ENCODE data around the gene GSTM1.

GSTM1 gene

GRCh38 chr1:109718495-109718894 is 30.9 kb downstream of the GSTM1 start:
- no peak for DNase-seq
- no peaks in the 10 kb centered on the region for H3K9me3 Mint-ChIP-seq

GRCh38 chr1:109719337-109719837 is 31.8 kb downstream of the GSTM1 start:
- Mint-ChIP-seq H3K27ac (no peak overlapping the region), H3K36me3 (no peaks in the 10 kb centered on the region), H3K4me3 (no peak overlapping the region), H3K27me3 (peaks cover 35% of the 10 kb centered on the region), H3K9me3 (no peaks in the 10 kb centered on the region), H3K4me1 (no peaks in the 10 kb centered on the region)
- CTCF ChIA-PET = no interaction called here
- no peak for DNase-seq

More at GRCh38 chr1:109718495-109718894, 30.9 kb downstream of the GSTM1 start:
- Mint-ChIP-seq H3K4me3 (no peak overlapping the region), H3K36me3 (no peaks in the 10 kb centered on the region), H3K27ac (no peak overlapping the region), H3K27me3 (peaks cover 42% of the 10 kb centered on the region), H3K4me1 (no peaks in the 10 kb centered on the region)
- CTCF ChIA-PET = interaction anchor here (1.3 kb wide), 1 partner anchor 68 kb away, joined by 3 read pairs; no protein-coding TSS in a partner anchor

GRCh38 chr1:109721042-109721441 is 33.4 kb downstream of the GSTM1 start:
- H3K27me3 Mint-ChIP-seq = peaks cover 29% of the 10 kb centered on the region
- no peak for DNase-seq
- no peaks in the 10 kb centered on the region for H3K4me1 Mint-ChIP-seq
- no peak overlapping the region for H3K4me3 Mint-ChIP-seq
- H3K27ac Mint-ChIP-seq = no peak overlapping the region
- CTCF ChIA-PET = no interaction called here
- H3K9me3 Mint-ChIP-seq = no peaks in the 10 kb centered on the region
- H3K36me3 Mint-ChIP-seq = no peaks in the 10 kb centered on the region

- Mint-ChIP-seq H3K4me1 (no peaks in the 10 kb centered on the region), H3K36me3 (no peaks in the 10 kb centered on the region), H3K27ac (no peak overlapping the region), H3K4me3 (no peak overlapping the region), H3K9me3 (no peaks in the 10 kb centered on the region), H3K27me3 (peaks cover 26% of the 10 kb centered on the region)
- no peak for DNase-seq
- CTCF ChIA-PET = no interaction called here
These were observed 34.4 kb downstream of the GSTM1 start for GRCh38 chr1:109721971-109722370.

- no peak for DNase-seq
- CTCF ChIA-PET = interaction anchor here (1.0 kb wide), 1 partner anchor 11 kb away, joined by 3 read pairs; no protein-coding TSS in a partner anchor
- H3K4me1 Mint-ChIP-seq = no peaks in the 10 kb centered on the region
- H3K27me3 Mint-ChIP-seq = peaks cover 20% of the 10 kb centered on the region
- no peaks in the 10 kb centered on the region for H3K36me3 Mint-ChIP-seq
- H3K4me3 Mint-ChIP-seq = no peak overlapping the region
- H3K27ac Mint-ChIP-seq = no peak overlapping the region
- no peaks in the 10 kb centered on the region for H3K9me3 Mint-ChIP-seq
These were observed 35.5 kb downstream of the GSTM1 start for GRCh38 chr1:109722908-109723691.

- peaks cover 30% of the 10 kb centered on the region for H3K27me3 Mint-ChIP-seq
- H3K9me3 Mint-ChIP-seq = no peaks in the 10 kb centered on the region
- no peaks in the 10 kb centered on the region for H3K4me1 Mint-ChIP-seq
- no peaks in the 10 kb centered on the region for H3K36me3 Mint-ChIP-seq
- CTCF ChIA-PET = no interaction called here
- DNase-seq = no peak
- no peak overlapping the region for H3K27ac Mint-ChIP-seq
- H3K4me3 Mint-ChIP-seq = no peak overlapping the region
These were observed 37.3 kb downstream of the GSTM1 start for GRCh38 chr1:109724933-109725332.

- H3K36me3 Mint-ChIP-seq = no peaks in the 10 kb centered on the region
- CTCF ChIA-PET = no interaction called here
- peaks cover 34% of the 10 kb centered on the region for H3K27me3 Mint-ChIP-seq
- no peak overlapping the region for H3K27ac Mint-ChIP-seq
- no peak for DNase-seq
- no peaks in the 10 kb centered on the region for H3K4me1 Mint-ChIP-seq
- H3K9me3 Mint-ChIP-seq = no peaks in the 10 kb centered on the region
- H3K4me3 Mint-ChIP-seq = no peak overlapping the region
These were observed 37.9 kb downstream of the GSTM1 start for GRCh38 chr1:109725510-109725909.

- Mint-ChIP-seq H3K27ac (no peak overlapping the region), H3K4me3 (no peak overlapping the region), H3K36me3 (no peaks in the 10 kb centered on the region), H3K9me3 (no peaks in the 10 kb centered on the region), H3K27me3 (peaks cover 34% of the 10 kb centered on the region), H3K4me1 (no peaks in the 10 kb centered on the region)
- CTCF ChIA-PET = no interaction called here
- no peak for DNase-seq
These were observed 38.4 kb downstream of the GSTM1 start for GRCh38 chr1:109726007-109726406.

- Mint-ChIP-seq H3K36me3 (no peaks in the 10 kb centered on the region), H3K4me1 (no peaks in the 10 kb centered on the region), H3K27ac (no peak overlapping the region), H3K27me3 (peaks cover 32% of the 10 kb centered on the region), H3K9me3 (no peaks in the 10 kb centered on the region), H3K4me3 (no peak overlapping the region)
- no peak for DNase-seq
- CTCF ChIA-PET = interaction anchor here (0.8 kb wide), 1 partner anchor 257 kb away, joined by 4 read pairs; no protein-coding TSS in a partner anchor
These were observed 39.2 kb downstream of the GSTM1 start for GRCh38 chr1:109726728-109727373.

GRCh38 chr1:109728870-109729269 is 41.3 kb downstream of the GSTM1 start:
- CTCF ChIA-PET = no interaction called here
- Mint-ChIP-seq H3K4me1 (no peaks in the 10 kb centered on the region), H3K4me3 (no peak overlapping the region), H3K9me3 (no peaks in the 10 kb centered on the region), H3K27ac (no peak overlapping the region), H3K36me3 (no peaks in the 10 kb centered on the region), H3K27me3 (peaks cover 43% of the 10 kb centered on the region)
- no peak for DNase-seq

- Mint-ChIP-seq H3K9me3 (no peaks in the 10 kb centered on the region), H3K4me3 (no peak overlapping the region), H3K27ac (no peak overlapping the region), H3K27me3 (peaks cover 41% of the 10 kb centered on the region), H3K4me1 (no peaks in the 10 kb centered on the region), H3K36me3 (no peaks in the 10 kb centered on the region)
- no peak for DNase-seq
- CTCF ChIA-PET = no interaction called here
These were observed 43.0 kb downstream of the GSTM1 start for GRCh38 chr1:109730666-109731065.

GRCh38 chr1:109732390-109732881 is 44.8 kb downstream of the GSTM1 start:
- H3K4me1 Mint-ChIP-seq = no peaks in the 10 kb centered on the region
- no peak overlapping the region for H3K27ac Mint-ChIP-seq
- no peaks in the 10 kb centered on the region for H3K9me3 Mint-ChIP-seq
- CTCF ChIA-PET = no interaction called here
- no peak overlapping the region for H3K4me3 Mint-ChIP-seq
- H3K36me3 Mint-ChIP-seq = no peaks in the 10 kb centered on the region
- DNase-seq = no peak
- H3K27me3 Mint-ChIP-seq = peaks cover 46% of the 10 kb centered on the region

GRCh38 chr1:109733236-109733870 is 45.7 kb downstream of the GSTM1 start:
- Mint-ChIP-seq H3K27ac (no peak overlapping the region), H3K4me1 (no peaks in the 10 kb centered on the region), H3K4me3 (no peak overlapping the region), H3K27me3 (peaks cover 53% of the 10 kb centered on the region), H3K9me3 (no peaks in the 10 kb centered on the region), H3K36me3 (no peaks in the 10 kb centered on the region)
- no peak for DNase-seq
- CTCF ChIA-PET = interaction anchor here (0.5 to 0.9 kb wide), 2 partner anchors 11 to 234 kb away, joined by 3 read pairs; no protein-coding TSS in a partner anchor

Measured in activated naive CD4-positive, alpha-beta T cell treated with anti-CD3 and anti-CD28 coated beads, Interleukin-2, amount 10 ng/mL, durations not matched to agents 7 days and 5 days (primary cell).